Gastroesophageal sphincter (tissue), 4 donors: ENCODE data around the gene PFDN1. TPM values are rescaled to one million over a fixed set of nuclear protein-coding genes. Genes with fewer than 3 reads are reported as not detected.
A peak's percentile ranks its signal among the peaks of the same experiment; 100 is the strongest.

Source experiments
- ATAC-seq: fragments of 150-250 bp; one replicate; pipeline ENCODE4 v1.9.1; 2016; ENCODE audit warnings: mild to moderate bottlenecking, moderate library complexity
- H3K27ac ChIP-seq, 4 donors: fragments of 200-600 bp; sonication (generic) in 3 of 4; 1 replicate in 3 of 4; 2 replicates in 1 of 4; pipeline ENCODE4 v1.5.1; 2016 to 2019
- H3K27me3 ChIP-seq: fragments of 200-600 bp; sonication (generic); one replicate; pipeline ENCODE4 v1.5.1; 2019
- H3K36me3 ChIP-seq, 2 donors: fragments of 200-600 bp; sonication (generic); one replicate each; pipeline ENCODE4 v1.5.1; 2019; ENCODE audit warnings: control low read depth in 1 of 2
- H3K4me1 ChIP-seq, 3 donors: fragments of 200-600 bp; sonication (generic); 1 replicate in 2 of 3; 2 replicates in 1 of 3; pipeline ENCODE4 v1.5.1; 2016 to 2019; ENCODE audit warnings: control low read depth in 2 of 3
- H3K4me3 ChIP-seq, 2 donors: fragments of 200-600 bp; sonication (generic); one replicate each; pipeline ENCODE4 v1.5.1; 2019; ENCODE audit warnings: mild to moderate bottlenecking in 1 of 2, moderate library complexity in 1 of 2
- H3K9me3 ChIP-seq, 3 donors: fragments of 200-600 bp; sonication (generic); one replicate each; pipeline ENCODE4 v1.5.1; 2017 to 2019; ENCODE audit warnings: control low read depth in 2 of 3
- CTCF ChIP-seq, 4 experiments: fragments of 200-600 bp in 2 of 4; fragments of 450-650 bp in 2 of 4; sonication (generic) in 1 of 4; IDR thresholded peaks; one replicate each; pipeline ENCODE4 v1.5.1; 2017 to 2019; ENCODE audit warnings: antibody characterized with exemption in 4 of 4, mild to moderate bottlenecking in 2 of 4, moderate library complexity in 2 of 4
- EP300 ChIP-seq: sonication (generic); formaldehyde crosslinking; IDR thresholded peaks from one replicate; pipeline ENCODE4 v1.6.1; 2017; ENCODE audit warnings: antibody characterized with exemption, mild to moderate bottlenecking
- POLR2A ChIP-seq, 2 donors: fragments of 450-650 bp; IDR thresholded peaks; one replicate each; pipeline ENCODE4 v1.6.1; 2017; ENCODE audit warnings: antibody characterized with exemption in 2 of 2, mild to moderate bottlenecking in 2 of 2, moderate library complexity in 1 of 2
- POLR2AphosphoS5 ChIP-seq: sonication (generic); formaldehyde crosslinking; IDR thresholded peaks from one replicate; pipeline ENCODE4 v1.6.1; 2017; ENCODE audit warnings: antibody characterized with exemption
- WGBS, 2 donors: methylation state at CpG; one replicate each; pipeline ENCODE4 v1.1.5; 2018; ENCODE audit warnings: low coverage in 1 of 2; 5-methylcytosine and 5-hydroxymethylcytosine counted together
- total RNA-seq, 4 donors: library from RNA; depleted of rRNA; stranded (reverse); fragments of >200 nt; gene quantifications; one replicate each; pipeline ENCODE4 v1.1.0, GENCODE V29; 2016

PFDN1 gene
- total RNA-seq, 4 donors from 2014 or later, result 66.1 to 99.7 (median 92.8) TPM

- no peak overlapping the region for H3K27ac ChIP-seq
- peaks cover 0 to 26% (median 0%) of the 10 kb centered on the region in 3 donors for H3K4me1 ChIP-seq
- TF ChIP-seq POLR2AphosphoS5 (no peak), EP300 (no peak), POLR2A (IDR thresholded peaks at IDR 0.05) (no peak), CTCF (IDR thresholded peaks at IDR 0.05) (no peak)
- no peak for ATAC-seq
- 76 to 100% methylated on average over 1 to 3 of the region's 3 CpGs for WGBS, 2 donors
- no peaks in the 10 kb centered on the region for H3K27me3 ChIP-seq
- H3K9me3 ChIP-seq, result no peaks in the 10 kb centered on the region
- no peak overlapping the region for H3K4me3 ChIP-seq
- H3K36me3 ChIP-seq, result no peaks in the 10 kb centered on the region
Observed at GRCh38 chr5:140309706-140310249, 6.9 kb upstream of the PFDN1 start.

GRCh38 chr5:140305471-140305870 is 2.6 kb upstream of the PFDN1 start:
- no peak for TF ChIP-seq CTCF (IDR thresholded peaks at IDR 0.05)
- TF ChIP-seq POLR2A (IDR thresholded peaks at IDR 0.05), result no peak
- WGBS, 2 donors, result 80% methylated on average over 1 of the region's 1 CpG; no CpG with 5 or more reads in 1 of the 2 donors
- ATAC-seq, result no peak
- Histone ChIP-seq H3K27me3 (no peaks in the 10 kb centered on the region), H3K4me1 (peaks cover 5 to 28% (median 8%) of the 10 kb centered on the region in 3 donors), H3K4me3 (no peak overlapping the region), H3K27ac (no peak overlapping the region), H3K36me3 (peaks cover 0 to under 1% of the 10 kb centered on the region in 2 donors), H3K9me3 (no peaks in the 10 kb centered on the region)

GRCh38 chr5:140303966-140304365 is 1.1 kb upstream of the PFDN1 start:
- ATAC-seq, result no peak
- Histone ChIP-seq H3K36me3 (peaks cover 0 to 15% of the 10 kb centered on the region in 2 donors), H3K4me3 (no peak overlapping the region), H3K27me3 (no peaks in the 10 kb centered on the region), H3K9me3 (no peaks in the 10 kb centered on the region), H3K4me1 (peaks cover 5 to 41% (median 8%) of the 10 kb centered on the region in 3 donors), H3K27ac (no peak overlapping the region)
- TF ChIP-seq POLR2AphosphoS5 (no peak), POLR2A (IDR thresholded peaks at IDR 0.05) (no peak), EP300 (no peak), CTCF (IDR thresholded peaks at IDR 0.05) (no peak)
- WGBS, 2 donors, result 11 to 96% methylated on average over 1 to 14 of the region's 15 CpGs

- TF ChIP-seq EP300 (no peak), CTCF (IDR thresholded peaks at IDR 0.05) (no peak), POLR2AphosphoS5 (no peak), POLR2A (IDR thresholded peaks at IDR 0.05) (no peak)
- Histone ChIP-seq H3K36me3 (peaks cover 0 to 21% of the 10 kb centered on the region in 2 donors), H3K9me3 (no peaks in the 10 kb centered on the region), H3K4me1 (peaks cover 5 to 69% (median 15%) of the 10 kb centered on the region in 3 donors), H3K27me3 (no peaks in the 10 kb centered on the region), H3K4me3 (no peak overlapping the region), H3K27ac (no peak overlapping the region)
- WGBS, 2 donors, result 71 to 90% methylated on average over 1 of the region's 1 CpG
- no peak for ATAC-seq
Observed at GRCh38 chr5:140301136-140301535, 1.8 kb downstream of the PFDN1 start.

DNA sequence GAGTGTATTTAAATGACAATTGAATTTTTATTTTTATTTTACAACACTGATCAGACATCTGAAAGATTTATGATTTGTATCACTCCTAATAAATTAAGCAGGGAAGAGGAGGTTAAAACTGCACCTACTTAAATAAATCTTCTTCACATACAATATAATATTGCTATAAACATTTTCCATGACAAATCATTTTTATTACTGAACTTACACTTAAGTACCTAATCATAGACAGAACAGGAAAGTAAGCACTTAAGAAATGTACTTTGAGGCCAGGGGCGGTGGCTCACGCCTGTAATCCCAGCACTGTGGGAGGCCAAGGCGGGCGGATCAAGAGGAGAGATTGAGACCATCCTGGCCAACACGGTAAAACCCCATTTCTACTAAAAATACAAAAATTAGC is 3.8 kb downstream of the PFDN1 start:
- WGBS, 2 donors, result 80 to 92% methylated on average over 1 to 5 of the region's 5 CpGs
- H3K27ac ChIP-seq, result peak overlapping the region in 3 of 4 donors; percentile 7 to 65 (median 61)
- peaks cover 0 to 21% of the 10 kb centered on the region in 2 donors for H3K36me3 ChIP-seq
- no peak for ATAC-seq
- H3K4me1 ChIP-seq, result peaks cover 13 to 90% (median 19%) of the 10 kb centered on the region in 3 donors
- H3K9me3 ChIP-seq, result no peaks in the 10 kb centered on the region
- no peaks in the 10 kb centered on the region for H3K27me3 ChIP-seq
- no peak overlapping the region for H3K4me3 ChIP-seq
- TF ChIP-seq EP300 (no peak), CTCF (IDR thresholded peaks at IDR 0.05) (no peak), POLR2A (IDR thresholded peaks at IDR 0.05) (no peak), POLR2AphosphoS5 (no peak)
